ENCODE measurements around the gene STAB2. TPM values are rescaled to one million over a fixed set of nuclear protein-coding genes. Genes with fewer than 3 reads are reported as not detected.
A peak's percentile ranks its signal among the peaks of the same experiment; 100 is the strongest.

Gene STAB2
- total RNA-seq, 1 donor: not detected

DNA sequence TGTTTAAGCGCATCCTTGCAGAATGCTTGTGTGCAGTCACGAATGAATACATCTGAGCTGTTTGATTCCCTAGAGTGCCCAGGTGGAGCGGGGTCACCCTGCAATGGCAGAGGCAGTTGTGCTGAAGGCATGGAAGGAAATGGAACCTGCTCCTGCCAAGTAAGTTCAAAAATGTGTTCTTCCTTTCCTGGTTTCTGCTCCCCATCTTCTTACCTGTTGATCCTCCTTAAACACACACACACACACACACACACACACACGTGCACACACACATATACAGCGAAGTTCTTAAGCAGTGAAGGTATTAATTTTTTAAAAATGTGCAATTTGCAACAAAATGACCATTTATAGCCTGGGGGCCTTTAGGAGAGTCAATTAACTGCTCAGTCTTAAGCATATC, 33.3 kb downstream of the STAB2 start:
- Histone ChIP-seq H3K27ac (ENCODE audit: low read depth, low read length) (no peak overlapping the region), H3K27me3 (ENCODE audit: insufficient read depth, low read length) (no peaks in the 10 kb centered on the region), H3K79me2 (ENCODE audit: insufficient read depth, low read length) (no peaks in the 10 kb centered on the region), H4K20me1 (ENCODE audit: insufficient read depth, low read length) (no peaks in the 10 kb centered on the region), H3K4me1 (ENCODE audit: insufficient read depth, low read length) (no peaks in the 10 kb centered on the region), H2AFZ (ENCODE audit: low read length) (no peak overlapping the region), H3K4me2 (ENCODE audit: insufficient read depth, low read length) (no peak overlapping the region), H3K9me3 (ENCODE audit: low read depth, low read length) (no peaks in the 10 kb centered on the region), H3K4me3 (ENCODE audit: insufficient read depth, low read length) (no peak overlapping the region), H3K36me3 (ENCODE audit: insufficient read depth, low read length) (no peaks in the 10 kb centered on the region)
- TF ChIP-seq, protein P1, sequence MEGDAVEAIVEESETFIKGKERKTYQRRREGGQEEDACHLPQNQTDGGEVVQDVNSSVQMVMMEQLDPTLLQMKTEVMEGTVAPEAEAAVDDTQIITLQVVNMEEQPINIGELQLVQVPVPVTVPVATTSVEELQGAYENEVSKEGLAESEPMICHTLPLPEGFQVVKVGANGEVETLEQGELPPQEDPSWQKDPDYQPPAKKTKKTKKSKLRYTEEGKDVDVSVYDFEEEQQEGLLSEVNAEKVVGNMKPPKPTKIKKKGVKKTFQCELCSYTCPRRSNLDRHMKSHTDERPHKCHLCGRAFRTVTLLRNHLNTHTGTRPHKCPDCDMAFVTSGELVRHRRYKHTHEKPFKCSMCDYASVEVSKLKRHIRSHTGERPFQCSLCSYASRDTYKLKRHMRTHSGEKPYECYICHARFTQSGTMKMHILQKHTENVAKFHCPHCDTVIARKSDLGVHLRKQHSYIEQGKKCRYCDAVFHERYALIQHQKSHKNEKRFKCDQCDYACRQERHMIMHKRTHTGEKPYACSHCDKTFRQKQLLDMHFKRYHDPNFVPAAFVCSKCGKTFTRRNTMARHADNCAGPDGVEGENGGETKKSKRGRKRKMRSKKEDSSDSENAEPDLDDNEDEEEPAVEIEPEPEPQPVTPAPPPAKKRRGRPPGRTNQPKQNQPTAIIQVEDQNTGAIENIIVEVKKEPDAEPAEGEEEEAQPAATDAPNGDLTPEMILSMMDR (IDR thresholded peaks at IDR 0.05; ENCODE audit: extremely low read depth, low read depth, low read length): no peak
- no peak for DNase-seq (ENCODE audit: insufficient read length, low spot score, missing footprints)

DNA sequence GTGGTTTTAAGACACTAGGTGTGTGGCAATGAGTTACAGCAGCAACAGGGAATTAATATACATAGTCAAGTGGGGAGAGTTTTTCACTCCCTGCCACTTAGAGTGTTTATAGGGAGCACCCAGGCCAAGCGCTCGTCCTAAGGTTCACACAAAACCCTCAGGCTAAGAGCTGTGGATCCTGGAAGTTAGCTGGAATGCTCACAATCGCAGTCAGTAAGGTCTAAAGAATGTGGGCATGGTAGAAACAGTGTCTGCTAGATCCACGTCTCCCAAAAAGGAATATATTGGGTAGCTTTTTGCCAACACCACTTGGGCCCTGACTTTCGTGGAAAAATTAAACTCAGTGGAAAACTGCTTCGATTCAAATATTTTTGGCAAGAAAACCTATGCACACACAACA, 36.6 kb downstream of the STAB2 start:
- Histone ChIP-seq H3K4me1 (ENCODE audit: insufficient read depth, low read length) (no peaks in the 10 kb centered on the region), H3K27me3 (ENCODE audit: insufficient read depth, low read length) (no peaks in the 10 kb centered on the region), H3K27ac (ENCODE audit: low read depth, low read length) (no peak overlapping the region), H3K4me2 (ENCODE audit: insufficient read depth, low read length) (no peak overlapping the region), H4K20me1 (ENCODE audit: insufficient read depth, low read length) (no peaks in the 10 kb centered on the region), H3K9me3 (ENCODE audit: low read depth, low read length) (no peaks in the 10 kb centered on the region), H2AFZ (ENCODE audit: low read length) (no peak overlapping the region), H3K36me3 (ENCODE audit: insufficient read depth, low read length) (no peaks in the 10 kb centered on the region), H3K4me3 (ENCODE audit: insufficient read depth, low read length) (no peak overlapping the region), H3K79me2 (ENCODE audit: insufficient read depth, low read length) (no peaks in the 10 kb centered on the region)
- DNase-seq (ENCODE audit: insufficient read length, low spot score, missing footprints): no peak
- TF ChIP-seq, protein P1 (IDR thresholded peaks at IDR 0.05; ENCODE audit: extremely low read depth, low read depth, low read length): no peak

DNA sequence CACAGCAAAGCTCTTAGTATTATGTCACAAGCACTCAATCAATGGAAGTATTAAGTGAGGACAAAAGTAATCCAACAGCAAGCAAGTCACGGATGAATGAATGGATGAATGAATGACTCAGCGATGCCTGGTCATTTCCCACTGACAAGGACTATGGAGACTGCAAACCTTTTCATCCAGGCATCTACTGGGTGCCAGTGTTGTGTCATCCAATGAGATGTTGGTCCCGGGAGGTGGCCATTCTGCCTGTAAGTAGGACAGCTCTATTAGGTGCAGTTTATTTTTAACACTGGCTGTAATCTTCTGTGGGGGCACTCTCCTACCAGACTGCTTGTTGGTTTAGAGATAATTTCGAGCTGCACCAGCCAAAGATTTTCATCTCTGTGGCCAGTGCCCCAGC, 39.4 kb downstream of the STAB2 start:
- TF ChIP-seq, protein P1 (IDR thresholded peaks at IDR 0.05; ENCODE audit: extremely low read depth, low read depth, low read length): peak; percentile 52
- peak; percentile 82 for DNase-seq (ENCODE audit: insufficient read length, low spot score, missing footprints)
- Histone ChIP-seq H3K4me1 (ENCODE audit: insufficient read depth, low read length) (no peaks in the 10 kb centered on the region), H3K4me2 (ENCODE audit: insufficient read depth, low read length) (no peak overlapping the region), H3K27me3 (ENCODE audit: insufficient read depth, low read length) (no peaks in the 10 kb centered on the region), H4K20me1 (ENCODE audit: insufficient read depth, low read length) (no peaks in the 10 kb centered on the region), H3K9me3 (ENCODE audit: low read depth, low read length) (no peaks in the 10 kb centered on the region), H3K27ac (ENCODE audit: low read depth, low read length) (no peak overlapping the region), H3K36me3 (ENCODE audit: insufficient read depth, low read length) (no peaks in the 10 kb centered on the region), H3K4me3 (ENCODE audit: insufficient read depth, low read length) (no peak overlapping the region), H3K79me2 (ENCODE audit: insufficient read depth, low read length) (no peaks in the 10 kb centered on the region), H2AFZ (ENCODE audit: low read length) (no peak overlapping the region)

DNA sequence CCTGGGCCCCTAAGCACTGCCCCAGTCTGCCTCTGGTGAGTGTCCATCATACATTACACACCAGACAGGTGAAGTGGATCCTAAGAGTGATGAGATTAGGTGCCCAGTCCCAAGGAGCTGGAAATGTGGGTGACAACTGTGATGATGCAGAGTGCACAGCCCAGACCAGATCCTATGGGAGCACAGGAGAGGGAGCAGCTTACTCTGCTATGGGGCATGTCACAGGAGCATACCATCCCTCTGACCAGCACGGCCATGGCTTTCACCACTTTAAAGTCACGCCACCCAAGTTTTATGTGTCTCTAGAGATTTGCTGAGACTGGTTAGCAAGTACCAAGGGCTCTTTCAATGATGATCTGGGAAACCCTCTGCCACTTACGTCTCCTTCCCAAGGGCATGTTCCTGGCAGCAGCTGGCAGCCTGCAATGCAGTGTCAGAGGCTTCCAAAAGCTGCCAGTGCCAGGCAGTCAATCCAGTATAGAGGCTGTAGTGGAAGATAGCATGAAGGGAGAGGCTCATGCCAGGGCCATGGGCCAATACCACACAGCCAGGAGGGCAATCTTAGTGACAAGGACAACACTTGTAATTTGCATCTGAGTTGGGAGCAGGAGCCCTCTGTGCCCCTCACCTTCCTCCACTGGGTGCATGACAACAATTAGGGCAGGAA, 40.2 kb downstream of the STAB2 start:
- no peak for DNase-seq (ENCODE audit: insufficient read length, low spot score, missing footprints)
- no peaks in the 10 kb centered on the region for H3K27me3 ChIP-seq (ENCODE audit: insufficient read depth, low read length)

More for the DNA sequence above, 40.2 kb downstream of the STAB2 start:
- Histone ChIP-seq H3K4me3 (ENCODE audit: insufficient read depth, low read length) (no peak overlapping the region), H4K20me1 (ENCODE audit: insufficient read depth, low read length) (no peaks in the 10 kb centered on the region), H3K9me3 (ENCODE audit: low read depth, low read length) (no peaks in the 10 kb centered on the region), H2AFZ (ENCODE audit: low read length) (no peak overlapping the region), H3K4me1 (ENCODE audit: insufficient read depth, low read length) (no peaks in the 10 kb centered on the region), H3K36me3 (ENCODE audit: insufficient read depth, low read length) (no peaks in the 10 kb centered on the region), H3K27ac (ENCODE audit: low read depth, low read length) (no peak overlapping the region), H3K79me2 (ENCODE audit: insufficient read depth, low read length) (no peaks in the 10 kb centered on the region), H3K4me2 (ENCODE audit: insufficient read depth, low read length) (no peak overlapping the region)
- TF ChIP-seq, protein P1 (IDR thresholded peaks at IDR 0.05; ENCODE audit: extremely low read depth, low read depth, low read length): no peak
